Islet of Langerhans (tissue), 1 donor: Measurements from ENCODE around the gene ATP10A.

ENCODE experiments used
- FAIRE-seq: peaks from one replicate; lab custom pipeline; 2011; peaks lifted over from hg19 to GRCh38; lab: Jason Lieb, UNC

Gene ATP10A

DNA sequence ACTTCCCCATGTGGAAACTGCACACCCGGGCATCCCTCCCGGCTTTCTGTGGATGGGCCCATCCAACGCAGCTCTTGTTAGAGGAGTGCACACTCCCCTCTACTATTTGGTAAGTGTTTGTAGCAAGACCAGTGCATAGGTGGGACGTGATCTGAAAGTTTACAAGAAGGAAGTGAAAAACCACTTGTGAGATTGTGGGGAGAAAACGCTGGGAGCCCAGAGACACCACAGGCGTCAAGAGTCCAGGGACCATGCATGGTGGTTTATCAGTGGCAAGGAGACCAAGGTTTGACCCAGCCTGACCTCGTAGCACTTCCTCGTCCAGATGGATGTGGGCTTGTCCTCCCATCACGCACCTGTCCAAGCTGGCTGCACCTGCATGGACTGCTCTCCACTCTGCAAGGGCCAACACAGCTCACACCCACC lies 51.6 kb downstream of the ATP10A start:
- no peak for FAIRE-seq

DNA sequence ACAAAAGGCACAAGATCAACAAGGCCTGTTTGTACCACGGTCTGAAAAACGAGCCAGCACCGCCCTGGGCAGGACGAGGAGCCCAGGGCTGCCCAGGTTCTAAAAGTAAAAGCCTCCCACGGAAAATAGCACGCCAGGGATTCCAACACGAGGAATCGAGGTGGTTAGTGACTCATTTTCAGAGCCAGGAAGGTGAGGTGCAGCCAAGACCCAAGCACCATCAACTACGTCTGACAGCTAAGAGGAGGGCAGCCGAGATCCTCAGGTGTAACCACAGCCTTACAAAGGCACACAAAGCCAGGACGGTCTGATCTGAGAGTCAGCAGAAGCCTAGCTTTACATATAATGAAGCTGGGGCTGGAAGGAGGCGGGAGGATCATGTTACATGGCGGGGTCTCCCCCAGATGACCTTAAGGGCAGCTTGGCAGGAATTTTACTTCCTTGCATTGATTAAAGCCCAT lies 52.5 kb downstream of the ATP10A start:
- no peak for FAIRE-seq

DNA sequence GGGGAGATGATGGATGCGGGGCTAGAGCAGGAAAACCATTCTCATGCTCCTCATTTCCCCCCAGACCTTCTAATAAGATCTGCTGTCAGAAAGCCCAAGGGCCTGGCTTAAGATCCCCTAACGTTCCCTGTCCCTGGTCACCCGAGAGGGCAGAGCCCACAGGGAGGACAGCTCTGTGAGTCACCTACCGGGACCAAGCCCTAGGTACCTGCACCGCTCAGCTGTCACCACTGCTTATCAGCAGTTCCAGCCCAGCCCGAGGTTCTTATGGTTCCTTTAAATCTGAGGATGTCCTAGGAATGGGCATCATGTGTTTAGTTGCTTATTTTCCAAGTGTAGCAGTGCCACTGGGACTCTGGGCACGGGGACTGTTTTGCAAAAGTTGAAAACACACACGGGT lies 53.0 kb downstream of the ATP10A start:
- FAIRE-seq = no peak

DNA sequence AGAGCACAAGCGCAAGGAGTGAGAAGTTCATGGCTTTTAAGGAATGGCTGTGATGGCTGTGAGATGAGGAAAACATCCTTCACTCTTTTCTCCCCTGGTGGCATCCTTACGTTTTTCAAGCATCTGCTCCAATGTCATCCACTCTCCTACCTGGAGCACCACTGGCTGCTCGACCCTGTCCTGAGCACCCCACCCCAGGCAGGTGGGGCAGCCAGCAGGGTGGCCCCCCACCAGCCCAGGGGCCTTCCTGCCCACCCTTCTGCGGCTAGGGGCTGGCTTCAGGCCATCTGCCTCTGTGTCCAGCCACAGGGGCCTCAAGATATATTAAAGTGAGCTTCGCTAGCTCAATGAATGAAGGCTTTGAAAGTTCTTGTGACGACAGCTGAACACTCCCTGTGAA lies 56.1 kb downstream of the ATP10A start:
- no peak for FAIRE-seq

DNA sequence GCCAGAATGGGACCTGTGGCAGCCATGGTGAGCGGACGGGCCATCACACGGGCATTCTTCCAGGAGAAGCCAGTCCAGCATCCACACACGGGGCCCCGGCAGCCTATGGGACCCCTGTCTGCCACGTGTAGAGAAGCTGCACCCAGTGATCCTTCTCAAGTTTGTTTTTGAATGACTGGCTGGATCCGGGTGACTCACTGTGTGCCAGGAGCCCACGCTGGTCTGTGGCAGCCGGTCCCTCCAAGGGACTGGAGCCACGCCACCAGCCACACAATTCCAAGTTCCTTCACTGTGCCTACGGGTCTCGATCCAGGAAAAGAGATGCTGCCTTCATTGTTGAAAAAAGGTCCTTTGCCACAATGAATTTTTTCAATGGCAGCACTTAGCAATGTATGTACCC lies 58.1 kb downstream of the ATP10A start:
- no peak for FAIRE-seq

DNA sequence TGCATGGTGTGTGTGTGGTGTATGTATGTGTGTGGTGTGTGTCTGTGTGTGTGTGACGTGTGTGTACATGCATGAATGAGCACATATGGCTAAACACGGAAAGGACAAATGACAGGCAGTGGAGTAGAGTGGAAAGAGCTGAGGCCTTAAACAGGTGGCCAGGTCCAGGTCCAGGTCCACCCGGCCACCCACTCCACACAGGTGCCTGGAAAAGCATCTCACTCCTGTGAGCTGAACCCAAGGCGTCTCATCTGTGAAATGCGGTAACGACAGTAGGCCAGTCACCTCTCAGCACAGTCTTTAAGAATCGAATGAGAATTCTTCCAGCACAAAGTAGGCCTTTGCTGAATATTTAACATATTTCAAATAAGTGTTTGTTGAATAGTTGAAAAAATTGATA lies 58.7 kb downstream of the ATP10A start:
- no peak for FAIRE-seq

DNA sequence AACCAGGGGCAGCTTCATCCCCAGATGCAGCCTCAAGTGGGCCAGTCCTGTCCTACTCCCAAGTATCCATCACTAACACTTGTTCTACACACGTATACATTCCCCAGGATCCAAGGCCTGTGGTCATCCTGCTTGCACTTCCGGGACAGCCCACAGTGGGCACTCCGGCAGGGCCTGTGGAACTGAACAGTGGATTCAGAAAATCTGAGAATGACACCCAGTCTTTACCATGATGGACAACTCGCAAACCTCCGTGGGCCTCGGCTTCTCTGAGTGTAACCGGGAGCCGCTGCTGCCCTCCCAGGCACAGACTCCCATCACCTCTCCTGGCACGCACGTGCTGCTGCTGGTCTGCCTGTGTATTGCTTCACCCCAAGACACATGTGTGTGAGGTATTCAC lies 59.6 kb downstream of the ATP10A start:
- no peak for FAIRE-seq

DNA sequence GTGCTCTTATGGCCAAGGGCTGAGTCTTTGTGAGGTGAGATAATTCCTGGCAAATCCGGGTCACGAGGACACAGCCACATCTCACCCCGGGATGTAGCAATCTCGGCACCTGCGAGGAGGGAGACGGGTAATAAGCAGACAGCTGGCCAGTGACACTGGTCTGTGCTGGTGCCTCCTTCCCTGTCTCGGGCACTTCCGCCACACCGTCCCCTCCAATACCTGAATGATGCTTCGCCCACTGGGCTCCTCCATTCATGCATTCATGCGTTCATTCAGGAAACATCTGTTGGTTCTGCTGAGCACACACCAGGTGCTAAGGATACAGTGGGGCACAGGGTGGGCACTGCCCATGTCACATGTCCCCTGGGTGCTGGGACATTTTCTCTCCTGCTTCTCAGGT lies 60.1 kb downstream of the ATP10A start:
- no peak for FAIRE-seq

DNA sequence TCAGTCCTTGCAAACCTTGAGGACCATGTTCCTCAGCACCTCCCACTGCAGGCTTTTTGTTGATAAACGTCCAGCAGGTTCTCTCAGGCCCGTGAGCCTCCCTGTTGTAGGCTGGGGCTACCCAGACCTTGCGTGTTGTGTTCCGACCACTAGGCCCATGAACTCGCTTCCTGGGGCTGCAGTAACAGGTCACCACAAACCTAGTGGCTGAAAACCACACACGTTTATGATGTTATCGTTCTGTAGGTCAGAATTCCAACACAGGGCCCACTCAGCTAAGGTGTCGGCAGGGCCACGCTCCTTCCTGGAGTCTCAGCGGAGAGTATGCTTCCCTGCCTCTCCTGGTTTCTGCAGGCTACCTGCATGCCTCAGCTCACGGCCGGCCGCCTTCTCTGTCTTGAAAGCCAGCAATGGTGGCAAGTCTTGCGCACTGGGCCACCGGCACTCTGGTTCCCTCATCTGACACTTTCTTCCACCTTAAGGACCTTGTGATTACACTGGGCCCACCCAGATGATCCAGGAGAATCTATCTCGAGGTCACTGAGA lies 60.8 kb downstream of the ATP10A start:
- FAIRE-seq = no peak

DNA sequence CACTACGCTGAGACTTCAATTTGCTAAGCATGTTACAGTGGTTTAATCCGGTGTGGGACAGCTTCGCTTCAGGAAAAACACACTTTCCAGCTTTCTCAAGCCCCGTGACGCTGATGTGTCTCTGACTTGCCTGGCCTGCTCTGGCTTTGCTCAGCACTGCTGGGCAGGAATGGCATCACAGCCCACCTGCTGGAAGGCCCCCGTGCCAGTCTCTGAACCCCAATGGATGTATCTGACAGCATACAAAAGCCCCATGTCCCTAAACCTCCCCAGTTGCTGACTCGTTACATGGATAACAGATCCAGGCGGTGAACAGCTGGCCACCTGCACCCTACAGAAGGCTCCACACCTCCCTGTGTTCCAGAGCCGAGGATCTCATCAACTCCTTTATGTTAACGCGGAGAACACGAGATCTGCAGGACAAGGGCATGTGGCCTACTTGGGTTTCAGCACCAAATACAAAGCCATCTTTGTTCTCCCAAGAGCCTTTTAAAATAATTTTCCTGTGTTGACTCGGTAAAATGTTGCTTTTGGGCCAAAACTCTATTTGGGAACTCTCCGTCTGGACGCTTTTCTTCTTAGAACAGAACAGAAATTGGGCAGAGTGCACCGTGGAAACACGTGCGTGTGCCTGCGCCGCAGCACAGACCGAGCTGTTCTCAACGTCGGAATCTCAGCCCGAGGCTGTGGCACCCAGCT lies 61.4 kb downstream of the ATP10A start:
- FAIRE-seq = no peak

DNA sequence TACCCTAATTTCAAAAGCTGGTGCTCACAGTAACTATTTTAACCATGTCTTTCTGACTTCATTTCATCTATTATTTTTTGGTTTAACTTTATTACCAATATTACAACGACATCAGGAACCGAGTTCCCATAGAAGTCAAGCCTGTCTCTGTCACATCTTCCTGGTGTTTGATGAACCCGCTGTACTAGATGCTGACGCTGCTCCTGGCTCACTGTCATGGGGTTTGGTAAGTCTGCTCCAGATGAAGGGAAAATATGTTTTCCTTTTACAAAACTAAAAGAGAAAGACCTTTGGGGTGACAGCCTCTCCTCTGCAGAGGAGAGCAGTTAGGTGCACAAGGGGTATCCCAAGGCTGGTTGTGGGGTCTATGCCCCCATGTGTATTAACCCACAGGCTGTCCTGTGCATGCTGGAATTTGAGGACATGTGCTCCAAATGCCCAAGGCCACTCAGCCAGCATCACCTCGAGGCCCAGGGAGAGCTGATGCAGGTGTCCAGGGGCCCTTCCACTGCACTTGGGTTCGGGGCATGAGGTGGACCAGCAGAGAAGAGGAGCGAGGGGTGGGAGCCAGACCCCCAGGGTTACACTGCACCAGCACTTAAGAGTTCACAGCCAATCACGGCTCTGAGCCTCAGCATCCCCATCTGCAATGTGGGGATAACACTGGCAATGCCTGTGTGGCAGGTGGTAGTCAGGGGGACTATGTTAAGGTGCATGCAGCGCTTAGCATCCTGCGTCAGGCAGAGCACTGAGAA lies 62.2 kb downstream of the ATP10A start:
- no peak for FAIRE-seq

DNA sequence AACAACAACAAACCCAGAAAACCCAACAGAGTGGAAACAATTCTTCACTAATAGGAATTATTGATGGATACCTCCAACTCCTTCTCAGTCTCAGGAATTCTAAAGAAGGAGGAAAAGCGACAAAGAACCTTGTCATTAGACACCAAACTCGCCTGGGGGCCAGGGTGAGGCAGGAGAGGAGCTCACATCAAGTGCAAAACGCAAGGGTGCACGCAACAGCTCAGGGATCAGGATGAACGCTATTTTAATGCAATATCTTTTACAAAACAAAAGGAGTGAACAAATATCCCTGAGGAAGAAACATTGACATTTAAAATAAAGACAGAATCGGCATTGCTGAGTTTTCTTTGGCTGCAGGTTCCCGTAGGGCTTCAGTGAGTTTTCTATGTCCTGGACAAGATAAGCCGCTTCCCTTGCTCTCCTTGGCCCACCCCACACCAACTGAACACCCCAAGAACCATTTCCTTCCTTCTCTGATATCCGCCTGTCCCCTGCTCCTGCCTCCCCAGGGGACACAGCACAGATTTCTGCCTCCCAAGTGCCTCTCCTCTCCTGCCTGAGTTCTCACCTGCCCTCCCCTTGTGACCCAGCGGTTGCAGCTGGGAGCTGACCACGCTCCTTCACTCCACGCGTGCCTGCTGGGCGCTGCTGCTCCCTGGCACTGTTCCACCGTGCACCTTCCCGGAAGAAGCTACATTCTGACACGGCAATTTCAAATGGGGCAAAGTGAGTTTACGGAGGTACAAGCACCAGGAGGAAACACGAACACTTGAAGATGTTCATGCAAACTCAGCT lies 63.0 kb downstream of the ATP10A start:
- FAIRE-seq = no peak

DNA sequence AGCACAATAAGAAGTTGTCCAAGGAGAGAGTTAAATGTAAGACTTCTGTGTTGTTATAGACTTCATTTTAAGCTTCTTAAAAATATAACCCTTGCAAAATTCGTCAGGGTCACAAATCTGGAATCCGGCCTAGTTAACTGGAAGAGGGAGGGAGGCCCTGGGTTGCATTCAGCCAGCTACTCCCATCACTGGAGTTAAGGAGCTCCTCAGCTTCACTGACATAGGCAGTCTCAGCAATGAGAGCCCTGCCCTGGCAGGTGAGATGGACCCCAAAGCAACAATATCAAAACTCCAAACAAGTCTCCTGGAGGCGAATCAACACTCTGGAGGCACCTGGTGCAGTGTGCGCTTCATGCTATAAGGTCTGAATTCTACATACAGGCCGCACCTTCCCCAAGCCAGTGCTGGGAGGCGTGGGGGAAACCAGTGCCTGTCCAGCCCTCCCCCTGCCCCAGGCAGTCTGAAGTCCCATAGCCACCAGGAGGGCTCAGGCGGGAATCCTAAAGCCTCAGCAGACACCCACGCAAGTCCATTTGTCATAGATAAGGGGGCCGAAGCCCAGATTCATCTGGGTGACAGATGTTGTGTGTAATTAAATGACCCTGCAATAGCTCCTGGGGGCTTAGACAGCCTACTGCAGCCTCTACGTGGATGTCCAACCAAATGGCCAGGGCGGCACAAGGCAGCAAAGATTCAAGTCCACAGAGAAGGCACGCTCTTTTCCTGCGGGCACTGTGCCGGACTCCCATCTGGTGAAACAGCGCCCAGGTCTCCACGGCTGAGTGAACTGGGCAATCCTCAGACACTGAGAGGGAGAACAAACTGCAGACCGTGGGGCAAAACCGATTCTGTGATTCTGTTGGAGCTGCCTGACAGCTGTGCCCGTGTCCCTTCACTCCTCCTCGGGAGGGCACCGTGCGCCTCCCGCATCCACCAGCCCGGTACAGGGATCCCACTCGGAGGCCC lies 64.9 kb downstream of the ATP10A start:
- no peak for FAIRE-seq

DNA sequence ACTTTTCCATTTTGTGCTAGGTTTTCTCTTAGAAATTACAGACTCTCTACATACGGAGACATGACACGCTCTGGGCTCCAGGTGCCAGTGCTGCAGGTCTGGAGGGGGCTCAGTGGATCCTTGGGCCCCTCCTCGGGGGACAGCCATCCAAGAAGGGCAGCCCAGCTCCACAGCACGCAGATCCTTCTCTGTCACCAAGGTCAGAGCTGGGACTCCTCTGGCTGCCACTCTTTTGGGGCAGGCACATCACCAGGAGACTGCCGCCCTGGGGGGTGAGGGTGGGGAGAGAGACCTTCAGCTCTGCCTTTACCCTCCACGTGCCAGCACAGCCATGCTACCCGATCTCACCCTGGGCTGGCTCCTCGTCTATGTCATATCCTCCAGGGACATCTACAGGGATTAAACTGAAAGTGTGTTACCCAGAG lies 65.6 kb downstream of the ATP10A start:
- no peak for FAIRE-seq

DNA sequence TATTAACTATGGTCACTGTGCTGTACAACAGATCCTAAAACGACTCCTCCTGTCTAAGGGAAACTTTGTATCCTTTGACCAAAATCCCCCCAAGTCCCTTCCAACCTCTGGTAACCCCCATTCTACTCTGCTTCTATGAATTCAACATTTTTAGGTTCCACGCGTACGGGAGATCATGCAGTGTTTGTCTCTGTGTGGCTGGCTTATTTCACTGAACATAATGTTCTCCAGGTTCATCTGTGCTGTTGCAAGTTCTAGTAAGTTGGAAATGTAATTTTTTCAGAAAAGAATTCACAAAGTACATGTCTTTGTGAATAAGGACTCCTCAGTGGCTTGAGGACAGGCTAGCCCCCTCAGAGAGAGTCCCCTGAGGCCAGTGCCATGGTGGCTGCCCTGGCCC lies 66.1 kb downstream of the ATP10A start:
- FAIRE-seq = no peak

DNA sequence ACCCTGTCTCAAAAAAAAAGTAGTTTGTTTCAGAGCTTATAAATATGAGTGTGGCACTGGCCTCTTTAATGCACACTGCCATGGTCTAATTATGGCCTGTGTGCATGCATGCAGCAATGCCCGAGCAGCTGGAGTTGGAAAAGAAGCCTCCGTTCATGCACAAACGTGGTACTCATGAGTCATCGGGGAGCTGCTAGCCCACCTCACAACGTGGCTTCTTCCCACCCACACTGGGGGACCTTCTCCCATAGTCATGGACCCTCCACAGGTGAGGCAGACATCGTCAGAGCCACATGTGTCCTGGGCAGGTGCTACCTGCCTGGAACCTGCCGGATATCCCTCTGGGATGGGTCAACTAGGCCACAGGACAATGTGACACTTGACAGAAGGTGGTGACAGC lies 66.7 kb downstream of the ATP10A start:
- FAIRE-seq = no peak

DNA sequence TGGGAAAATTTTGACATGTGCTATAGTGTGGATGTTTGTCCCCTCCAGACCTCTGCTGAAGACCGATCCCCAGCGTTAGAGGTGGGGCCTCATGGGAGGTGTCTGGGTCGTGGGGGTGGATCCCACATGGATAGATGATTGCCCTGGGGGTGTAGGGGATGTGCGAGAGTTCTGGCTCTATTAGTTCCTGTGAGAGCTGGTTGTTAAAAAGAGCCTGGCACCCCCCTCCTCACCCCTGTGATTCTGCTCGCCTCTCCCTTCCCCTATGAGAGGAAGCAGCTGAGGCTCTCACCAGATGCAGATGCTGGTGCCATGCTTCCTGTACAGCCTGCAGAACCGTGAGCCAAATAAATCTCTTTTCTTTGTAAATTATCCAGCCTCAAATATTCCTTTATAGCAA lies 67.4 kb downstream of the ATP10A start:
- no peak for FAIRE-seq

DNA sequence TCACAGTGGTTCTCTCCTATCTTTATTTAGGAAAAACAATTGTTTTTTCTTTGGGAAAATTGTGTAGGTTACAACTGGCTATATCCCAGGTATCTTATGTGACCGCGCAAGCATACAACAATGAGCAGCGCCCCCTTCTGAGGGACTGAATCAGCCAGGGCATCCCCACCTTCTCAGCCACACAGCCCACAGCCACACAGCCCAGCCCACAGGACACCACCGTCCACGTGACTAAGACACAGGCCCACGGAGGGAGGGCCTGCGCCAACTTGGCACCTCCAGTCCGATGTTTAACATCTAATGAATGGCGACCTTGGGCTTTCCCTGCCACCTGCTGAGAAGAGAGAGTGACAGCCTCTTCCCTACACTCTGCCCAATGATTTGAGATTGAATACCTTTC lies 68.1 kb downstream of the ATP10A start:
- no peak for FAIRE-seq

DNA sequence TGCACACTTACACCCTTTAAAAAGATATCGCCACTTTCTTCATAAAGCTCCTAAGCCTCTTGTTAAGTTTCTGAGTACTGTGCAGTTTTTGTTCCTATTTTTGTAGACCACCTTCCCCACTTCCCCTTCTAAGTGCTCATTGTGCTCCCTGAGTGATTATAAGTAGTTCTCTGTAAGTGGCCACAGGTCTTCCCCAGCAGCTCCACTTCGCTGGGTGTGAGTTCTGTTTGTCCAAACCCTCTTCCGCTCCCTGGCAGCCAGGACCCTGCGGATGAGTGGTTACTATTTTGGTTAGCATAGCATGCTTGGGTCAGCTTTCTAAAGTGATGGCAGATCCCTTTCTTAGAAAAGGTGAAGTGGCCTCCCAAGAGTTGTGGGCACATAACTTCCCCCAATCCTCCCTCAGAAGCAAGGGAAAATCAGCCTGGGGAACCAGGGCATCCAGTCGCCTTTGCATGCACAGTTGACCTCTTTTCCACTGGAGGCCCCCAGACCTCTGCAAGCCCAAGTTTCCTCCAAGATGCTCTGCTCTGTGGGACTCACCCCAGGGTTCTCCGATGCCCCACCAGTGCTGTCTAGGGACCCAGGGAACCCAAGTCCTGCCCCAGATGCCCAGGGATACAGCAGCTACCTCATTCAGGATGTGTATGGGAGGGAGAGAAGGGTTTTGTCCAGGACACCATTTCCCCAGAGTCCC lies 69.6 kb downstream of the ATP10A start:
- no peak for FAIRE-seq

DNA sequence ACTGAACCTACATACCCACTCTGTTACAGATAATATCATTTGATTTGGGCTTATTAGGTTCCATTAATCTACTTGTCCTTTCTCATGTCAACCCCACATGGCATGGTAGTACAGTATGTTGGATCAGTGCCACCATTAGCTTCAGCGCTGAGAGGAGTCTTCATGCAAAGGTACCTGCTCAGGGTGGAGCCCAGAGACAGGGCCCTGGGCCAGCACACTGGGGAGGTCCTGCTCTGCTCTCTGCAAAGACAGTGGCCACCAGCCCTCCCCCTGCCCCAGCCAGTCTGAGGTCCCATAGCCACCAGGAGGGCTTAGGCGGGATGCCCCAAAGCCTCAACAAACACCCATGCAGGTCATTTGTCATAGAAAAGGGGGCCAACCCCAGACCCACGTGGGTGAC lies 71.0 kb downstream of the ATP10A start:
- no peak for FAIRE-seq
